ENCODE measurements around the gene SNN. TPM values are rescaled to one million over a fixed set of nuclear protein-coding genes. Genes with fewer than 3 reads are reported as not detected.

The SNN gene
- total and polyA plus RNA-seq, 9 of the 15 experiments (the other 6 are each of a cell fraction or from before 2014, with no cell fraction given): 0.07 to 2.9 (median 1.9) TPM

- H3K36me3 ChIP-seq (ENCODE audit: control insufficient read depth, insufficient read depth, low read length): no peaks in the 10 kb centered on the region
- peak overlapping the region in 1 of 2 experiments; percentile 64; a peak in 1 of 4 replicates for H3K9ac ChIP-seq (ENCODE audit: insufficient read depth in 1 of 2, low read depth in 2 of 2, low read length in 2 of 2)
- no peak overlapping the region for H3K4me2 ChIP-seq (ENCODE audit: insufficient read depth, low read length)
- ATAC-seq (no peak), FAIRE-seq (no peak), DNase-seq (ENCODE audit: extremely low read depth in 1 of 4, low spot score in 3 of 4) (no peak)
- H3K27ac ChIP-seq (ENCODE audit: extremely low read depth, low read depth, low read length): no peak overlapping the region
- H3K4me3 ChIP-seq: no peak overlapping the region
- 2% methylated on average over 11 of the region's 11 CpGs for WGBS (ENCODE audit: insufficient coverage, low coverage, missing lambda C conversion rate)
- H3K27me3 ChIP-seq (ENCODE audit: control insufficient read depth in 2 of 2, insufficient read depth in 2 of 2, low read length in 2 of 2): peaks cover 8 to 40% of the 10 kb centered on the region in 2 experiments
- no peak overlapping the region for H2AFZ ChIP-seq (ENCODE audit: low read depth, low read length)
- no TSS peak for BruUV-seq (replicated peaks)
- CTCF ChIA-PET (ENCODE audit: low intra/inter-chr PET ratio): no interaction called here
- peaks cover 4 to 29% of the 10 kb centered on the region in 2 experiments; a peak in 3 of 5 replicates for H3K4me1 ChIP-seq (replicated peaks in 1 of 2; ENCODE audit: control insufficient read depth in 2 of 2, insufficient read depth in 2 of 2, low read length in 2 of 2)
- no peaks in the 10 kb centered on the region for H3K79me2 ChIP-seq (ENCODE audit: control insufficient read depth, insufficient read depth, low read length)
- intact Hi-C loops (cut with micrococcal nuclease): no loop called here
- in situ Hi-C loops (cut with MboI): loop anchor here (25.0 kb wide), 1 partner anchor 703 kb away; no protein-coding TSS in a partner anchor
- H4K20me1 ChIP-seq (replicated peaks; ENCODE audit: control insufficient read depth, insufficient read depth, low read length): peaks cover 12% of the 10 kb centered on the region; the same call in 1 of the 2 replicates
- no peaks in the 10 kb centered on the region for H3K9me1 ChIP-seq (ENCODE audit: control insufficient read depth, insufficient read depth, low read length)
- POLR2A ChIA-PET: interaction anchor here (0.6 to 1.5 kb wide), 4 partner anchors 29 to 1257 kb away, joined by 3 to 5 read pairs (median 4); no protein-coding TSS in a partner anchor
- H3K9me3 ChIP-seq (replicated peaks; ENCODE audit: control insufficient read depth, insufficient read depth, low read depth, low read length): no peaks in the 10 kb centered on the region
- TF ChIP-seq CREB3L1 (IDR thresholded peaks at IDR 0.05; ENCODE audit: borderline replicate concordance, low read depth): no peak
- no peak for TF ChIP-seq POLR2B (IDR thresholded peaks at IDR 0.05; ENCODE audit: low read depth, partially characterized antibody)
- no peak for TF ChIP-seq ZNF785 (CRISPR knock-in tag; IDR thresholded peaks at IDR 0.05)
- no peak for TF ChIP-seq ZNF655 (CRISPR knock-in tag; IDR thresholded peaks at IDR 0.05)
- TF ChIP-seq MED1 (CRISPR knock-in tag; IDR thresholded peaks at IDR 0.05; ENCODE audit: borderline replicate concordance): no peak
- no peak for TF ChIP-seq SOX6 (IDR thresholded peaks at IDR 0.05)
- no peak for TF ChIP-seq NCOA4 (IDR thresholded peaks at IDR 0.05; ENCODE audit: partially characterized antibody)
- no peak for TF ChIP-seq CBX3 (IDR thresholded peaks at IDR 0.05; ENCODE audit: borderline replicate concordance in 1 of 2, low read length in 2 of 2)
- TF ChIP-seq IRF1 (CRISPR knock-in tag; IDR thresholded peaks at IDR 0.05; ENCODE audit: borderline replicate concordance): no peak
- no peak for TF ChIP-seq POLR2AphosphoS5 (IDR thresholded peaks at IDR 0.05; ENCODE audit: control insufficient read depth, insufficient read depth, low read depth, low read length)
- TF ChIP-seq ZFP1 (CRISPR knock-in tag; IDR thresholded peaks at IDR 0.05): no peak
- TF ChIP-seq PCBP2 (IDR thresholded peaks at IDR 0.05; ENCODE audit: low read depth, low read length, poor library complexity, severe bottlenecking): no peak
- TF ChIP-seq HOXB6 (CRISPR knock-in tag; IDR thresholded peaks at IDR 0.05; ENCODE audit: borderline replicate concordance): no peak
- TF ChIP-seq, protein P1, sequence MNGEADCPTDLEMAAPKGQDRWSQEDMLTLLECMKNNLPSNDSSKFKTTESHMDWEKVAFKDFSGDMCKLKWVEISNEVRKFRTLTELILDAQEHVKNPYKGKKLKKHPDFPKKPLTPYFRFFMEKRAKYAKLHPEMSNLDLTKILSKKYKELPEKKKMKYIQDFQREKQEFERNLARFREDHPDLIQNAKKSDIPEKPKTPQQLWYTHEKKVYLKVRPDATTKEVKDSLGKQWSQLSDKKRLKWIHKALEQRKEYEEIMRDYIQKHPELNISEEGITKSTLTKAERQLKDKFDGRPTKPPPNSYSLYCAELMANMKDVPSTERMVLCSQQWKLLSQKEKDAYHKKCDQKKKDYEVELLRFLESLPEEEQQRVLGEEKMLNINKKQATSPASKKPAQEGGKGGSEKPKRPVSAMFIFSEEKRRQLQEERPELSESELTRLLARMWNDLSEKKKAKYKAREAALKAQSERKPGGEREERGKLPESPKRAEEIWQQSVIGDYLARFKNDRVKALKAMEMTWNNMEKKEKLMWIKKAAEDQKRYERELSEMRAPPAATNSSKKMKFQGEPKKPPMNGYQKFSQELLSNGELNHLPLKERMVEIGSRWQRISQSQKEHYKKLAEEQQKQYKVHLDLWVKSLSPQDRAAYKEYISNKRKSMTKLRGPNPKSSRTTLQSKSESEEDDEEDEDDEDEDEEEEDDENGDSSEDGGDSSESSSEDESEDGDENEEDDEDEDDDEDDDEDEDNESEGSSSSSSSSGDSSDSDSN (IDR thresholded peaks at IDR 0.05; ENCODE audit: borderline replicate concordance in 1 of 2, low read depth in 2 of 2, low read length in 2 of 2): no peak
- no peak for TF ChIP-seq FOXA1 (IDR thresholded peaks at IDR 0.05; ENCODE audit: borderline replicate concordance)
Measured at GRCh38 chr16:11665071-11665491, 3.2 kb upstream of the SNN start.

Data from K562 (cell line).